AG09309 (cell line): ENCODE measurements around the gene MTSS2.
A peak's percentile ranks its signal among the peaks of the same experiment; 100 is the strongest.

Experiments used
- DNase-seq: peaks from one replicate; pipeline ENCODE4 v3.0.0-alpha.2; 2010; ENCODE audit warnings: low read depth
- H3K4me3 ChIP-seq: 2 replicates; pipeline ENCODE4 v1.5.1; 2011; ENCODE audit warnings: mild to moderate bottlenecking, low read depth, low read length, moderate library complexity; ENCODE audit not compliant: control insufficient read depth
- TF ChIP-seq, protein P1 (sequence below): IDR thresholded peaks from 2 replicates; pipeline ENCODE4 v1.5.1; 2011; ENCODE audit warnings: mild to moderate bottlenecking, low read depth, low read length, inconsistent platforms; ENCODE audit not compliant: insufficient read depth, control insufficient read depth; ENCODE audit errors: missing control alignments

The MTSS2 gene

DNA sequence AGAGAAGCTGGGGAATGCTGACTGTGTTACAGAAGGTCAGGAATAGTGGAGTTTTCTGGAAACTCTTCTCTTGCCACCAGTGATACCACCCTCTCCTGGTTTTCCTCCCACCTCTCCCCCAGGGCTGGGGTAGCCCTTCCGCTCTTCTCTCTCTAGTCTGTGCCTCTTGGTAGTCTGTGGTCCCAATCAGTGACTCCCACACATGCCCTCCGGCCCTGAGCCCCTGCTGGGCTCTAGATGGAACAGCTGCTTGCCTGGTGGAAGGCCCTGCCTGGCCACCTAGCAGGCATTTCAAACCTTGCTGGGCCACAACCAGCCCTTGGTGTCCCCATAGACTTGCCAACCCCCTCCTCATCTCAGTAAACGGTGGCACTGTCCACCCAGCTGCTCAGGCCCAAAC lies 15.2 kb upstream of the MTSS2 start:
- no peak overlapping the region for H3K4me3 ChIP-seq
- DNase-seq, result no peak
- TF ChIP-seq, protein P1, sequence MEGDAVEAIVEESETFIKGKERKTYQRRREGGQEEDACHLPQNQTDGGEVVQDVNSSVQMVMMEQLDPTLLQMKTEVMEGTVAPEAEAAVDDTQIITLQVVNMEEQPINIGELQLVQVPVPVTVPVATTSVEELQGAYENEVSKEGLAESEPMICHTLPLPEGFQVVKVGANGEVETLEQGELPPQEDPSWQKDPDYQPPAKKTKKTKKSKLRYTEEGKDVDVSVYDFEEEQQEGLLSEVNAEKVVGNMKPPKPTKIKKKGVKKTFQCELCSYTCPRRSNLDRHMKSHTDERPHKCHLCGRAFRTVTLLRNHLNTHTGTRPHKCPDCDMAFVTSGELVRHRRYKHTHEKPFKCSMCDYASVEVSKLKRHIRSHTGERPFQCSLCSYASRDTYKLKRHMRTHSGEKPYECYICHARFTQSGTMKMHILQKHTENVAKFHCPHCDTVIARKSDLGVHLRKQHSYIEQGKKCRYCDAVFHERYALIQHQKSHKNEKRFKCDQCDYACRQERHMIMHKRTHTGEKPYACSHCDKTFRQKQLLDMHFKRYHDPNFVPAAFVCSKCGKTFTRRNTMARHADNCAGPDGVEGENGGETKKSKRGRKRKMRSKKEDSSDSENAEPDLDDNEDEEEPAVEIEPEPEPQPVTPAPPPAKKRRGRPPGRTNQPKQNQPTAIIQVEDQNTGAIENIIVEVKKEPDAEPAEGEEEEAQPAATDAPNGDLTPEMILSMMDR, result no peak

- TF ChIP-seq, protein P1, result no peak
- H3K4me3 ChIP-seq, result no peak overlapping the region
- DNase-seq, result no peak
Measured at GRCh38 chr16:70700101-70701020, 14.5 kb upstream of the MTSS2 start.

DNA sequence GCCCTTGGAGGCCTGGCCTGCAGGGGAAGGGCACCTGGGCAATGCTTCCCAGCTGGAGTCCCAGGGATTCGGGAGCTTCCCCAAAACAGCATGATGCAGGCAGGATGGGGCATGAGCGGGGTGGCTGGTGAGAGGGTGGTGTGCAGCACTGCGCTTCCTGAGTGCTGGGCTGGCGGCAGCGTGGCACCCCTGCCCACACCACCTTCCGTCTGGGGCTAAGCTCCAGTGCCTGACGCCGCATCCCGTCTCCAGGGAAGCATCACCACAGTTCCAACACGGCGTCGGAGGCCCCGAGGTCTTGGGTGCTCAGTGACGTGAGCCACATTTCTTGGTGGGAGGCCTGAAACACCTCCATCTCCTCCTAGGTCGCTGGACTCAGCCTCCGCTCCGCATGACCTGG lies 13.8 kb upstream of the MTSS2 start:
- TF ChIP-seq, protein P1, result no peak
- no peak for DNase-seq
- H3K4me3 ChIP-seq, result no peak overlapping the region

- TF ChIP-seq, protein P1, result no peak
- H3K4me3 ChIP-seq, result no peak overlapping the region
- no peak for DNase-seq
Measured at GRCh38 chr16:70698901-70699300, 13.0 kb upstream of the MTSS2 start.

DNA sequence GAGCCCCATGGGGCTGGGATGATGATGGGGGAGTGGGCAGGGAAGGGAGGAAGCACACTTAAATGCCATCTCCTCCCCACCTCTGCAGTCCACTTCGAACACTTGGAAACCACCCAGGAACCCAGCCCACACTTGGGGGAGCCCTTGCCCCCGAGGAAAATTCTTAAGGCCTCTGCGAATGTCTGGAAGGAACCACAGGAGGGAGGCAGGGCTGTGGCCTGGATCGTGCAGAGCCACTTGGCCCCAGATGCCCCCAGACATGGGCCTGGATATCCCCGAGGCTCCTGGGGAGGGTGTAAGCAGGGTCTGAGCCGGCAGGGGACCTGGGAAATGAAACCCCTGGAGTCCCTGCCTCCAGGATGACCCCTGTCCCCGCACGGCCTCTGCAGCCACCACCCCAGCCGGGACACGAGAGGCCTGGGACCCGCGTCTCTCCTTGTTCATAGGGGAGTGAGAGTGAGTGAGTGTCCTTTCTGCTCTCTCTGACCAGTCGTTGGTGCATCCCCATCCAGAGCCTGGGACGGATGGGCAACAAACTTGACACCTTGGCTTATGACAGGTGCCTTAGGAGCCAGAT lies 11.8 kb upstream of the MTSS2 start:
- no peak for DNase-seq
- H3K4me3 ChIP-seq, result no peak overlapping the region
- TF ChIP-seq, protein P1, result peak; percentile 27

GRCh38 chr16:70696952-70697593 lies 11.2 kb upstream of the MTSS2 start:
- TF ChIP-seq, protein P1, result no peak
- H3K4me3 ChIP-seq, result no peak overlapping the region
- no peak for DNase-seq
